Measurements from ENCODE around the gene INSL6.

DNA sequence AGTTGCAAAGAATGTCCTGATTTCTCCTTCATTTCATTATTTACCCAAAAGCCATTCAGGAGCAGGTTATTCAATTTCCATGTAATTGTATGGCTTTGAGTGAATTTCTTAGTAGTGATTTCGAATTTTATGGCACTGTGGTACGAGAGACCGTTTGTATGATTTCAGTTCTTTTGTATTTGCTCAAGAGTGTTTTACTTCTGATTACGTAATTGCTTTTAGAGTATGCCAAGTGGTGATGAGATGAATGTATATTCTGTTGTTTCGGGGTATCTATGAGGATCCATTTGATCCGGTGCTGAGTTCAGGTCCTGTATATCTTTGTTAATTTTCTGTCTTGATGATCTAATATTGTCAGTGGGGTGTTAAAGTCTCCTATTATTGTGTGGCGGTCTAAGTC, 41.2 kb downstream of the INSL6 start:
- TF ChIP-seq, protein P1, sequence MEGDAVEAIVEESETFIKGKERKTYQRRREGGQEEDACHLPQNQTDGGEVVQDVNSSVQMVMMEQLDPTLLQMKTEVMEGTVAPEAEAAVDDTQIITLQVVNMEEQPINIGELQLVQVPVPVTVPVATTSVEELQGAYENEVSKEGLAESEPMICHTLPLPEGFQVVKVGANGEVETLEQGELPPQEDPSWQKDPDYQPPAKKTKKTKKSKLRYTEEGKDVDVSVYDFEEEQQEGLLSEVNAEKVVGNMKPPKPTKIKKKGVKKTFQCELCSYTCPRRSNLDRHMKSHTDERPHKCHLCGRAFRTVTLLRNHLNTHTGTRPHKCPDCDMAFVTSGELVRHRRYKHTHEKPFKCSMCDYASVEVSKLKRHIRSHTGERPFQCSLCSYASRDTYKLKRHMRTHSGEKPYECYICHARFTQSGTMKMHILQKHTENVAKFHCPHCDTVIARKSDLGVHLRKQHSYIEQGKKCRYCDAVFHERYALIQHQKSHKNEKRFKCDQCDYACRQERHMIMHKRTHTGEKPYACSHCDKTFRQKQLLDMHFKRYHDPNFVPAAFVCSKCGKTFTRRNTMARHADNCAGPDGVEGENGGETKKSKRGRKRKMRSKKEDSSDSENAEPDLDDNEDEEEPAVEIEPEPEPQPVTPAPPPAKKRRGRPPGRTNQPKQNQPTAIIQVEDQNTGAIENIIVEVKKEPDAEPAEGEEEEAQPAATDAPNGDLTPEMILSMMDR (IDR thresholded peaks at IDR 0.05; ENCODE audit: poor library complexity), result no peak
- no peak for TF ChIP-seq EZH2 (IDR thresholded peaks at IDR 0.05; ENCODE audit: borderline replicate concordance)

All from hepatocyte (in vitro differentiated cells).